ENCODE results near the gene PDPK1.

The PDPK1 gene

GRCh38 chr16:2507665-2508064 lies 30.2 kb upstream of the PDPK1 start:
- no peak for DNase-seq

- no peak for DNase-seq
Measured at GRCh38 chr16:2508722-2509400, 29.0 kb upstream of the PDPK1 start.

- DNase-seq: no peak
Measured at GRCh38 chr16:2511128-2511800, 26.6 kb upstream of the PDPK1 start.

DNA sequence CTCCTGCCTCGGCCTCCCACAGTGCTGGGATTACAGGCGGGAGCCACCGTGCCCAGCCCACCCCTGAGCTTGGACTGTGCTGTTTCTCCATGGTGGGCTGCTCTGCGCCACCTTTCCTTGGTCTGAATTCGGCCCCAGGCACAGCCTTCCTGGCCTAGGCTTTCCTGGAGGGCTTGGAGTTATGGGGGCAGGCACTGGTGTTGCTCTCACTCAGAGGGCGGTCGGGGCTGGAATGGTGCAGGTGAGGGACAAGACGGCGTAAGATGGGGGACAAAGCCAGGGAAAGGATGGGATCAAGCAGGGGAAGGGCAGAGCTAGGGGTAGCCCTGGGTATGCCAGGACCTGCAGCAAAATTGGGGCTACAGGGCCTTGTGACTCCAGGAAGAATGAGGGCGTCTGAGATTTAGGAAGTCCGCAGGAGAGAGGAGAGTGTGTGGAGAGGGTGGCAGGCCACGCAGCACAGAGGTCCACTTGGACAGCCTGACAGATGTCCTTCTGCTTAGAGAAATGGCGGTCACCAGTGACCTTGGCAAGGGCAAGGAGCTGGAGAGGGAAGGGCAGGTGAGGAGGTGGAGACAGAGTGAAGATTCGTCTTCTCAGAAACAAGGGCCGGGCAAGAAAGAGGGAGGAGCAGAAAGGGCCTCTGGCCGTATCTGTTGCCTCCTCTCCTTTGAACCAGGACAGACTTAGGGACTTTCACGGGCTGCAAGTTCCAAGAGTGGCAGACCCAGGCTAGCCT lies 25.7 kb upstream of the PDPK1 start:
- DNase-seq: no peak

DNA sequence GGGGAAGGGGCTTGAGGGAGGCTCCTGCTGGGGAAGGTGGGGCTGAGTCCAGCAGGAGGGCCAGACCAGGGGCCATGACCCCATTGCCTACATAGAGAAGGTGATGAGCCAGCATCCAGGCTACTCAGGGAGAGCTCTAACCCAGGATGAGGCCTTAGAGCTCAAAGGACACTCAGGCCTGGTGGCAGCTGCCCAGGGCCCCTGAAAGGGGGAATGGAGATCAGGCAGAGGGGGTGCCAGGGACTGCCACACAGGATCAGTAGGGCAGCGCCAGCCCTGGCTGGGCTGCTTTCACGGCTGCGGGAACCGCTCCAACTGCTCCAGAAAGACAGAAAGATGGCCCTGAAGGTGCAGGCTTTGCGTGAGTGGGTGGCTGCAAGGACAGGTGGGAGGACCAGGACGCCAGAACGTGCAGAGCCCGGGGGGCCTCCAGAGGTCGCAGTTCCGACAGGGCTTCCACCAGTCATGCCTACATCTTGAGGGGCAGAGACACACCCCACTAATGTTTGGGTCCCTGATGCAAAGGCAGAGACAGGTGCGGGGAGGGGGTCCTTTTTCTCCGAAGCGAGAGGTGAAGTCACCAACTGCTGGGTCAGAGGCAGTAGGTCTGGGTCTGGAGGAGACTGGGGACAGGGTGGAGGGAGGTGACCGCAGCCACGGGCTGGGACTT lies 25.0 kb upstream of the PDPK1 start:
- no peak for DNase-seq

- DNase-seq: peak; percentile 69
Measured at GRCh38 chr16:2513405-2514332, 24.2 kb upstream of the PDPK1 start, which contains the start of gene ATP6V0C. Gene ATP6V0C (plus strand): TSS chr16:2513952. CDS start chr16:2514104, 152 bp downstream.

DNA sequence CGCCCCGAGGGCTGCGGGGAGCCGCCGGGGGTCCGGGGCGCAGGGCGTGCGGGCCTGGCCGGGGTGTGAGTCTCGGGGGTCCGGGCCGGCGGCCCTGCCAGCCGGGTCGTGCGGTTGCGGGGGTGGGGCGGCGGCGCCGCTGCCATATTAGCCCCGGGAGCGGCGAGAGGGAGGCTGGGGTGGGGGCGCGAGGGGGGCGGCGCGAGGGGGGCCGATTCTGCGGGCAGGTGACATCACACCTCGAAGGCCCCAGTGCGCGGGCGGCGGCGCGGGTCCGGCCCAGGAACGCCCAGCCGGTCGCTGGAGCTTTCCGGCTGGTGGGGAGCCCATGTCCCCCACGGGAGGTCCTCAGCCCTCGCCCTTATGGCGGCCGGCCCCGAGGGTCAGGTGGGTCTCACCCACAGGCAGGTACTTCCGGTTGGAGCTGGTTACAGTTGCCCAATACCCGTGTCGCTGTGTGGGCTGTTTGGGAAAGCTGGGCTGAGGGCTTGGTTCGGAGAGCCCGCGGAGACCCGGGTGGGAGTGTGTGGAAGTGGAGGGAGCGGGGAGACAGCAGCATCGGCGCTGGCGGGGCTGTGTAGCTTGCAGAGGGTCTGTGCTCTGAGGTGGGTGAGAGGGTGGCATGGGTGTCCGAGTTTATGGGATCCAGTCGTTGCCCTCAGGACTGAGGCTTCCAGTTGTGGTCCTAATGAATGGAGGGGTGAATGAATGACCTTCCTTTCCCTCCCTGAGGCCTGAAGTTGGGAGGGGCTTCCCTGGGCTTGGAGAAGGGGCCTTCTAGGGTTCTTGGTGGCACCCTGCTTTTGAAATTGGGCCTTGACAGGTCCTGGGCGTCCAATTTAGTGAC lies 23.3 kb upstream of the PDPK1 start:
- no peak for DNase-seq

- no peak for DNase-seq
Measured at GRCh38 chr16:2515180-2515851, 22.5 kb upstream of the PDPK1 start.

DNA sequence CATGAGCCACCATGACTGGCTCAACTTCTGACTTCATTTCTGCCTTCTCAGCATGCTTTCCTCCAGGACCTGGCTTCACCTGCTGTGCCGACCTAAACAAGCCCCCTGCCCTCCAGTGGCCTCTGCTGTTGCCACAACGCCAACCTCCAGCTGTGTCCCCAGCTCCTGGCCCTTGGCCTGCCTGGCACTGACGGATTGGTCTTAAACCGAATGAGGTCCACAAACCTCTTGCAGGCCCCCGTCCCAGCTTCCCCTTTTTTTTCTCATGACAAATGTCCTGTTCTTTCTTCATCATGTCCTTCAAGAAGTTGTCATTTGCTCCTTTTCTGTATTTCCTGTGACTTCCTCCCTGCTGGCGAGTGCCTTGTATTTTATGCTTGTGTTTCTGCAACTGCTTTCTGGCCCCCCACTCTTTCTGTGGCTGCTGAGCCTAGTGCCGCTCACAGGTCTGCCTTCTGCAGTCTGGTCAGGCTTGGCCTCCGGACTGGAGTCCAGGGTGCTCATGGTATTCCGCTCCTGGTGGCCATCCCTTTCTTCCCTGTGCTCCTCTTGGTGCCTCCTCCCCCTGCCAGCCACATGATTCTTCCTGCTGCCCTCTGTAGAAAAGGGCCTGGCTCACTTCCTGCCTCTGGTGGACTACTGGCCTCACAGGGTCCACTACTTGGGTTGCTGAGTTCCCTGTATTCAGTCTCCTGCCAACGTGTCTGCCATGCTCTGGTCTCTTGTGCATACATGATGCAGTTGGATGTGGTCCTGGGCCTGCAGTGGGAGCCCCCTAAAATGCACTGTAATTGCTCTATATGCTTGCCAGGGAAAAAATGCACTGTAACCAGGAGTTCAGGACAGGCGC lies 21.2 kb upstream of the PDPK1 start:
- DNase-seq: no peak

GRCh38 chr16:2517954-2518605 lies 19.7 kb upstream of the PDPK1 start:
- no peak for DNase-seq

DNA sequence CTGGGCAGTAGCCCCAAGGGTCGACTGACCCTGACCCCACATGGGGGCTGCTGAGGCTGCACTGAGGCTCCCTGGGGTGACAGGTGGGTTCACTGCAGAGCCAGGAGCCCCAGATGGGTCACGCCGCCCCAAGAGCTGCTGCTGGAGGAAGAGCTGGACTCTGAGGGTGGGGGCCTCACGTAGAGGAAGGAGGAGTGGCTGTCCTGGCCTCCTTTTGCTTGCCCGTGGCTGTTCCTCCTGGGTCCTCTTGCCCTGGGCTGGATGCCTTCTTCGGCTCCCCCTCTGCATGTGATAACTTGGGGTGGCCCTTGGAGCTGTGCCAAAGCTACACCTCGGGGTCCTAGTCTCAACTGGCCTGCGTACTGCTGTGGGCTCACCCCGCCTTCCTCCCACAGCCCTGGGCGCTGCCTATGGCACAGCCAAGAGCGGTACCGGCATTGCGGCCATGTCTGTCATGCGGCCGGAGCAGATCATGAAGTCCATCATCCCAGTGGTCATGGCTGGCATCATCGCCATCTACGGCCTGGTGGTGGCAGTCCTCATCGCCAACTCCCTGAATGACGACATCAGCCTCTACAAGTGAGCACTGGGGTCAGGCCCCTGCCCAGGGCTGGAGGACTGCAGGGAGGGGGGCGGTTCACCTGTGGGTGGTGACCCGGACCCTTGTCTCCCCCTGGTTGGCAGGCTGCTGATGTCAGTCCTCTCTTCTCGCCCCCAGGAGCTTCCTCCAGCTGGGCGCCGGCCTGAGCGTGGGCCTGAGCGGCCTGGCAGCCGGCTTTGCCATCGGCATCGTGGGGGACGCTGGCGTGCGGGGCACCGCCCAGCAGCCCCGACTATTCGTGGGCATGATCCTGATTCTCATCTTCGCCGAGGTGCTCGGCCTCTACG lies 18.8 kb upstream of the PDPK1 start:
- DNase-seq: no peak

DNA sequence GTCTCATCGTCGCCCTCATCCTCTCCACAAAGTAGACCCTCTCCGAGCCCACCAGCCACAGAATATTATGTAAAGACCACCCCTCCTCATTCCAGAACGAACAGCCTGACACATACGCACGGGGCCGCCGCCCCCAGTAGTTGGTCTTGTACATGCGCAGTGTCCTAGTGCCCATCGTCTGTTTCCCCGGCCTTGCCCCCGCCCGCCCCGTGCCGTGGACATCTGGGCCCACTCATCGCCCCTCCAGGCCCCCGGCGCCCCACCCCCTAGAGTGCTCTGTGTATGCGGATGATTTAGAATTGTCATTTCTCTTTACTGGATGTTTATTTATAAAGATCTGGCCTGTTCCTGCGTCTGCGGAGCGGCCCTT lies 18.1 kb upstream of the PDPK1 start:
- DNase-seq: no peak

- DNase-seq: peak; percentile 30
Measured at GRCh38 chr16:2520097-2520783, 17.6 kb upstream of the PDPK1 start, which contains the start of gene AMDHD2. Gene AMDHD2 (plus strand): TSS chr16:2520371. CDS start chr16:2520459, 88 bp downstream.

DNA sequence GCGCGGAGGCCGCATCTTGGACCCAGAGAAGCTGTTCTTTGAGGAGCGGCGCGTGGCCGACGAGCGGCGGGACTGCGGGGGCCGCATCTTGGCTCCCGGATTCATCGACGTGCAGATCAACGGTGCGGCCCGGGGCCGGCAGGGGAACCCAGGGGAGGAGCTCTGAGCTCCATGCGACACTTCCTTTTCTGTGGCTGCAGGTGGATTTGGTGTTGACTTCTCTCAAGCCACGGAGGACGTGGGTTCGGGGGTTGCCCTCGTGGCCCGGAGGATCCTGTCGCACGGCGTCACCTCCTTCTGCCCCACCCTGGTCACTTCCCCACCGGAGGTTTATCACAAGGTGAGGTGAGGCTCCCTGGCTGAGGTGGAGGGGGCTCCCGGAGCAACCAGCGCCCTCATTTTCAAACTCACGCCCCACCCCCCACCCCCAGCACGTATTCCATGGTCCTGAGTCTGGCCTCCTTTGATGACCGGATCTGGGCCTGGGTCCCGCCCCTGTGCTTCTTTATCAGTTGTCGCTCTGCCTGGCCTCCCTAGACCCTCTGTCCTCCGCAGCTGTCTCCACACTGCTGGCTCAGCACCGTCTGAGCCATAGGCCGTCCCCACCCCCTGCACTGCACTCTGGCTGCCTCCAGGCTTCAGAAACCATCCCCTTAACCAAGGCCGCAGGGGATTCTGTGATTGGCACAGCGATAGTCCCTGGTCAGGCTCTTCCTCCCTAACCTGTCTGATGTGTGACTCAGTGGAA lies 16.9 kb upstream of the PDPK1 start:
- no peak for DNase-seq

GRCh38 chr16:2523801-2524231 lies 14.0 kb upstream of the PDPK1 start:
- no peak for DNase-seq

DNA sequence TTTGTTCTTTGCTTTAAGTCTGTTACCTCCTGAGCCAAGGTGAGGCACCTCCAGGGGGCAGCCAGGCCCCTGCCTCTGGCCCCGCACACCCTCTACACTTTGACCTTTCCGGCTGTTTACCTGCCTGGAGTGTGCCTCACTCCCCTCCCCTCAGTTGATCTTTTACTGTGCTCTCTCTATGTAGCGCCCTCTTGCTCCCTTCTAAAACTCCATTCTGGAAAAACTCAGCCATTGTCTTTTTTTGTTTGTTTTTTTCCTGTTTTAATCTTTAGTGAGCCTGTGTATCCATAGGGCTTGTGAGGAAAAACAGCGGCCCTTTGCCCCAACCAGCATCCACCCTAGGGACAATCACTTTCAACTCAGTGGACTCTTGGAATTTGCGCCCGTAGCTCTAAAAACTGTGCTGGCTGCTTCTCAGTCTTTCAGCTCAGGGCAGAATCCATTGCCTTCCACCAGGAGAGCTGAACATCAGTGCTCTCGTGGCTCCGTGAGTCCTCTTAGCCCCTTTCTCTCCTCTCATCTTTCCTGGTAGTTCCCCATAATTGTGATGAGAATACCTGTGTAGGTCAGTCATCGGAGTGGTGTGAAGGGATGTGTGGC lies 13.4 kb upstream of the PDPK1 start:
- no peak for DNase-seq

All from NCI-H524 treated with DMSO at 0.1 percent for 48 hours (cell line).